Measurements from ENCODE around the gene ENTREP3. TPM values are rescaled to one million over a fixed set of nuclear protein-coding genes. Genes with fewer than 3 reads are reported as not detected.

Gene ENTREP3
- total RNA-seq, 4 donors from 2014 or later: 5.6 to 12.0 (median 7.8) TPM

DNA sequence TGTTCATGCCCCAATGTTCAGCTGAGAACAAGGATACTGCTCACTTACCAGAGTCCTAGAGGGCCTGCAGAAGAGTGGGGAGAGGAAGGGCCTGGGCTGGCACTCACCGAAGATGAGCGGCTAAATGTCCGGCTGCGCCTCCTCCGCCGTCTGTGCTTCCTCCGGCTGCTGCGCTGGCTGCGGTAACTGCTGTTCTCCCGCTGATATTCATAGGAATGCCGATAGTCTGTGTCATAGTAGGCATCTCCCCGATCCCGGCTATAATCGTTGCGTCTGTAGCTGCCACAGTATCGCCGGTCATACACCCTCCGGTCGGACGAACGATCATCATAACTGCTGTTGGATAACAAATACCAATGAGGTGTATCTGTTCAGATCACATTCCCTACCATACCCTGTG is 14.1 kb upstream of the ENTREP3 start:
- TF ChIP-seq POLR2A (IDR thresholded peaks at IDR 0.05): no peak
- TF ChIP-seq, protein P1, sequence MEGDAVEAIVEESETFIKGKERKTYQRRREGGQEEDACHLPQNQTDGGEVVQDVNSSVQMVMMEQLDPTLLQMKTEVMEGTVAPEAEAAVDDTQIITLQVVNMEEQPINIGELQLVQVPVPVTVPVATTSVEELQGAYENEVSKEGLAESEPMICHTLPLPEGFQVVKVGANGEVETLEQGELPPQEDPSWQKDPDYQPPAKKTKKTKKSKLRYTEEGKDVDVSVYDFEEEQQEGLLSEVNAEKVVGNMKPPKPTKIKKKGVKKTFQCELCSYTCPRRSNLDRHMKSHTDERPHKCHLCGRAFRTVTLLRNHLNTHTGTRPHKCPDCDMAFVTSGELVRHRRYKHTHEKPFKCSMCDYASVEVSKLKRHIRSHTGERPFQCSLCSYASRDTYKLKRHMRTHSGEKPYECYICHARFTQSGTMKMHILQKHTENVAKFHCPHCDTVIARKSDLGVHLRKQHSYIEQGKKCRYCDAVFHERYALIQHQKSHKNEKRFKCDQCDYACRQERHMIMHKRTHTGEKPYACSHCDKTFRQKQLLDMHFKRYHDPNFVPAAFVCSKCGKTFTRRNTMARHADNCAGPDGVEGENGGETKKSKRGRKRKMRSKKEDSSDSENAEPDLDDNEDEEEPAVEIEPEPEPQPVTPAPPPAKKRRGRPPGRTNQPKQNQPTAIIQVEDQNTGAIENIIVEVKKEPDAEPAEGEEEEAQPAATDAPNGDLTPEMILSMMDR (IDR thresholded peaks at IDR 0.05): no peak
- Histone ChIP-seq H3K27ac (no peak overlapping the region), H3K9me3 (no peaks in the 10 kb centered on the region), H3K36me3 (peaks cover 61 to 68% of the 10 kb centered on the region in 2 donors), H3K27me3 (no peaks in the 10 kb centered on the region), H3K4me1 (peaks cover 8 to 11% of the 10 kb centered on the region in 2 donors), H3K4me3 (replicated peaks in 1 of 3) (no peak overlapping the region)
- intact Hi-C loops (cut with DNase I): no loop called here
- WGBS, 2 donors: 96 to 98% methylated on average over 21 of the region's 21 CpGs
- no peak for DNase-seq

DNA sequence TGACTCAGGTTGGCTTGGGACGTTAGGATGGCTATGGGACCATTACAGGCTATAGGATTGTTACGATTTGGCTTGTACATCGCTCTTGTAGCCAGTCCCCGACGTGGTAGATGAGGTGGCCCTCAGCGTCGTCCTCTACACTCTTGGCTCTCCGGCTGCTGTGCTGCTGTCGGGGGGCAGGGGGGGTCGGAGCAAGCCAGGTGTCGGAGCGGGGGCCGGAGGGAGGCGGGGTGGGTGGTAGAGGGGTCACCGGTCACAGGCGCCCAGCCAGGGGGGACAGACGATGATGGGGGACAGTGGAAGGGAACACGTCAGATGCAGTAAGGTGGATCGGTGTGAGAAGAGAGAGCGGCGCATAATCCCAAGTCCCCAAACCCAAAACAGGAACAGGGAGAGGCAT is 13.3 kb upstream of the ENTREP3 start:
- Histone ChIP-seq H3K4me3 (replicated peaks in 1 of 3) (no peak overlapping the region), H3K9me3 (no peaks in the 10 kb centered on the region), H3K27ac (no peak overlapping the region), H3K4me1 (peaks cover 7 to 8% of the 10 kb centered on the region in 2 donors), H3K36me3 (peaks cover 68 to 75% of the 10 kb centered on the region in 2 donors), H3K27me3 (no peaks in the 10 kb centered on the region)
- DNase-seq: no peak
- TF ChIP-seq POLR2A (IDR thresholded peaks at IDR 0.05): no peak
- TF ChIP-seq, protein P1 (IDR thresholded peaks at IDR 0.05): no peak
- WGBS, 2 donors: 92 to 96% methylated on average over 21 of the region's 21 CpGs
- intact Hi-C loops (cut with DNase I): no loop called here

DNA sequence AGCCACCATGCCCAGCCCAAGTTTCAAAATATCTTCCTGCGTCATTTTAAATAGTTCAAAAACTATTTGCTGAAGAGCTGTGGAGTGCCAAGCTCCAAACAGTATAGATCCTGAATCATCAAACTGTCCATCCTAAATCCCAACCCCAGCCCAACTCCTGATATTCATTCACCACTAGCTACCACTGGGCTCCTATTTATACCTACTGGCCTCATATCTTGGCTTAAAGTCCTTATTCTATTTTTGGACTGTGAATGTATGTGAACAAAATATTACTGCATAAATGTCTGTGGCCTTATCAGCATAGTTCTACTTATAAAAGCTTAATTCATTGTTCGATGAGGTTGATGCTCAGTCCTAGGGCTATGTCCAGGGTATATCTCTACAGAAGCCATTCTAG is 12.1 kb upstream of the ENTREP3 start:
- peaks cover 70 to 81% of the 10 kb centered on the region in 2 donors for H3K36me3 ChIP-seq
- H3K27ac ChIP-seq: no peak overlapping the region
- no peaks in the 10 kb centered on the region for H3K27me3 ChIP-seq
- H3K4me3 ChIP-seq (replicated peaks in 1 of 3): no peak overlapping the region
- H3K9me3 ChIP-seq: no peaks in the 10 kb centered on the region
- DNase-seq: no peak
- intact Hi-C loops (cut with DNase I): no loop called here
- H3K4me1 ChIP-seq: peaks cover 6 to 7% of the 10 kb centered on the region in 2 donors
- WGBS, 2 donors: 93 to 95% methylated on average over 2 of the region's 2 CpGs
- TF ChIP-seq, protein P1 (IDR thresholded peaks at IDR 0.05): no peak
- no peak for TF ChIP-seq POLR2A (IDR thresholded peaks at IDR 0.05)

DNA sequence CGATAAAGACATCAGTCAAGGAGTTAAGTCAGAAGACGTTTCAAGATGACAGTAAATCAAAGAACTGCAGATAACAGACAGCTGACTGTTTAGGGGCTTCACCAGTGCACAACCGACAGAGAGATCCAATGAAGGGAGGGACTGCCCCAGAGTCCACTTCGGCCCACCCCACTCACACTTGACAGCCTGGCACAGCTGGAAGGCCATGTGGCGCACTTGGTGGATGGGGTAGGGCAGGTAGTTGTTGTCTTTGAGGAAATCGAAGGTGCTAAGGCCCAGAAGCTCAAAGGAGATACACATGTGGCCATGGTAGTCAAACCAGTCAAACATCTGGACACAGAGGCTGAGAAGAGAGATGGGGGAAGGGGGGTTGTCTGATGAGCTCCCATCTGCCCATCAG is 11.3 kb upstream of the ENTREP3 start:
- WGBS, 2 donors: 82 to 86% methylated on average over 6 of the region's 6 CpGs
- TF ChIP-seq, protein P1 (IDR thresholded peaks at IDR 0.05): no peak
- TF ChIP-seq POLR2A (IDR thresholded peaks at IDR 0.05): no peak

DNA sequence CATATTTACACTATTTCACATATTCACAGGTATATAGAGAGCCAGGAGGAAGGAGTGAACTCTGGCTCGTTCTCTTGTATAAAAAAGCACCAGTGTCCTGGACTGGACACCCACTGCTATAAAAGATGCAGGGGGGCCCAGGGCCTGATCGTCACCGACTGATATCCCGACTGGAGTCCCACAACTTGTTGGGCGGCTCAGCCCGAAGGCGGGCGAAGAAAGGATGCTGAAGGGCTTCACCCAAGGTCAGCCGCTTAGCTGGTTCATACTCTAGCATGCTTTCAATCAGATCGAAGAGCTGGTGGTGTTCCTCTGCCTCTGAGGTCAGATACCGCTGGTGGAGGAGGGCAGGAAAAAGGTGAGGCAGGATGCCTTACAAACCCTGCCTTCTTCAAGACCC is 7.8 kb upstream of the ENTREP3 start:
- H3K27ac ChIP-seq: no peak overlapping the region
- peaks cover 46 to 54% of the 10 kb centered on the region in 2 donors for H3K36me3 ChIP-seq
- peaks cover 11 to 12% of the 10 kb centered on the region in 2 donors for H3K4me1 ChIP-seq
- TF ChIP-seq POLR2A (IDR thresholded peaks at IDR 0.05): no peak
- TF ChIP-seq, protein P1 (IDR thresholded peaks at IDR 0.05): no peak
- DNase-seq: no peak
- WGBS, 2 donors: 89 to 92% methylated on average over 11 of the region's 11 CpGs
- H3K4me3 ChIP-seq (replicated peaks in 1 of 3): no peak overlapping the region
- no peaks in the 10 kb centered on the region for H3K9me3 ChIP-seq
- H3K27me3 ChIP-seq: no peaks in the 10 kb centered on the region
- intact Hi-C loops (cut with DNase I): no loop called here

More for the DNA sequence above, 11.3 kb upstream of the ENTREP3 start:
- intact Hi-C loops (cut with DNase I): no loop called here
- no peak for DNase-seq
- peaks cover 3 to 5% of the 10 kb centered on the region in 2 donors for H3K4me1 ChIP-seq
- no peak overlapping the region for H3K27ac ChIP-seq
- H3K4me3 ChIP-seq (replicated peaks in 1 of 3): no peak overlapping the region
- no peaks in the 10 kb centered on the region for H3K27me3 ChIP-seq
- H3K36me3 ChIP-seq: peaks cover 70 to 81% of the 10 kb centered on the region in 2 donors
- H3K9me3 ChIP-seq: no peaks in the 10 kb centered on the region

All from thyroid gland (tissue), 4 donors.